T47D (cell line): ENCODE data around the gene CGB7.

Source experiments
- DNase-seq, 2 experiments: peaks; one replicate each; pipeline versions ENCODE4 v3.0.0 to v3.0.0-alpha.2; 2011 to 2012; ENCODE audit warnings: low read depth in 1 of 2, low spot score in 1 of 2
- JUND ChIP-seq: IDR thresholded peaks from 2 replicates; pipeline ENCODE4 v1.6.1; 2012; ENCODE audit warnings: low read depth
- in situ Hi-C: cut with HindIII; loops from 2 replicates; pipeline ENCODE4 v1.10.0; 2016; ENCODE audit warnings: low sequenced_read_pairs, low pct_unique_long_range_greater_than_20kb

Gene CGB7

GRCh38 chr19:49010453-49010852 is 47.1 kb downstream of the CGB7 start:
- in situ Hi-C loops = no loop called here
- TF ChIP-seq JUND = no peak
- DNase-seq = no peak

- no peak for DNase-seq
- in situ Hi-C loops = no loop called here
- TF ChIP-seq JUND = no peak
These were observed 47.7 kb downstream of the CGB7 start for GRCh38 chr19:49009828-49010227.

GRCh38 chr19:49006905-49007304 is 50.6 kb downstream of the CGB7 start:
- TF ChIP-seq JUND = no peak
- in situ Hi-C loops = no loop called here
- no peak for DNase-seq

- TF ChIP-seq JUND = no peak
- in situ Hi-C loops = no loop called here
- DNase-seq = no peak
These were observed 52.5 kb downstream of the CGB7 start for GRCh38 chr19:49004964-49005614.
